HepG2 (cell line): ENCODE results near the gene BCLAF1. TPM values are rescaled to one million over a fixed set of nuclear protein-coding genes. Genes with fewer than 3 reads are reported as not detected.

Experiments used
- GMEB2 ChIP-seq: IDR thresholded peaks from 2 replicates; pipeline ENCODE4 v1.6.1; 2016; ENCODE audit warnings: missing biosample characterization, missing genetic modification reagents, low read depth
- HMGXB3 ChIP-seq: sonication (generic); formaldehyde crosslinking; IDR thresholded peaks from 2 replicates; pipeline ENCODE4 v1.4.0; 2020; ENCODE audit warnings: missing genetic modification reagents, borderline replicate concordance
- MTA3 ChIP-seq: sonication (generic); formaldehyde crosslinking; IDR thresholded peaks from 2 replicates; pipeline ENCODE4 v1.4.0; 2020; ENCODE audit warnings: missing genetic modification reagents
- PBX2 ChIP-seq: IDR thresholded peaks from 2 replicates; pipeline ENCODE4 v1.6.1; 2016; ENCODE audit warnings: control low read depth
- SNAPC2 ChIP-seq: sonication (generic); formaldehyde crosslinking; IDR thresholded peaks from 2 replicates; pipeline ENCODE4 v1.8.1; 2022; ENCODE audit warnings: mild to moderate bottlenecking, missing genetic modification reagents
- ZNF256 ChIP-seq: sonication (generic); formaldehyde crosslinking; conservative IDR thresholded peaks from 2 replicates; pipeline ENCODE4 v1.4.0; 2020; ENCODE audit warnings: missing genetic modification reagents
- ZNF362 ChIP-seq: sonication (generic); formaldehyde crosslinking; IDR thresholded peaks from 2 replicates; pipeline ENCODE4 v1.4.0; 2020; ENCODE audit warnings: missing genetic modification reagents, mild to moderate bottlenecking, borderline replicate concordance
- ZNF512B ChIP-seq: sonication (generic); formaldehyde crosslinking; IDR thresholded peaks from 2 replicates; pipeline ENCODE4 v1.5.1; 2020; ENCODE audit warnings: missing genetic modification reagents, mild to moderate bottlenecking, borderline replicate concordance
- ZNF678 ChIP-seq: sonication (generic); formaldehyde crosslinking; IDR thresholded peaks from 2 replicates; pipeline ENCODE4 v1.4.0; 2020; ENCODE audit warnings: mild to moderate bottlenecking, missing genetic modification reagents
- ZNF781 ChIP-seq: sonication (generic); formaldehyde crosslinking; IDR thresholded peaks from 2 replicates; pipeline ENCODE4 v1.5.1; 2020; ENCODE audit warnings: borderline replicate concordance, mild to moderate bottlenecking, missing genetic modification reagents; ENCODE audit errors: not compliant biosample characterization
- ZNF800 ChIP-seq: sonication (generic); formaldehyde crosslinking; IDR thresholded peaks from 2 replicates; pipeline ENCODE4 v1.4.0; 2020; ENCODE audit warnings: missing genetic modification reagents
- polyA plus RNA-seq, 8 experiments: library from polyadenylated mRNA; depleted of rRNA in 3 of 8; stranded (reverse) in 7 of 8; unstranded in 1 of 8; fragments of >200 nt; fragmentation: Illumina TruSeq in 4 of 8; extraction: Trizol in 4 of 8; gene quantifications; 2 replicates each; pipeline versions ENCODE4 v1.2.1 to v1.2.3, GENCODE V29; 2011 to 2016; ENCODE audit warnings: low read depth in 4 of 8, missing spikeins in 1 of 8, mixed read lengths in 1 of 8; ENCODE audit not compliant: insufficient read depth in 1 of 8
- total RNA-seq, 5 experiments: library from RNA; depleted of rRNA; stranded (reverse); fragments of >200 nt; fragmentation: Illumina TruSeq; extraction: Trizol; gene quantifications; 2 replicates each; pipeline ENCODE4 v1.2.3, GENCODE V29; 2016; ENCODE audit warnings: low read depth in 1 of 5

The BCLAF1 gene
- total and polyA plus RNA-seq, 2 of the 13 experiments (the other 11 are each of a cell fraction or from before 2014, with no cell fraction given) = 55.3 to 292 TPM

- TF ChIP-seq ZNF362 (CRISPR knock-in tag) (no peak), HMGXB3 (CRISPR knock-in tag) (no peak), GMEB2 (no peak), PBX2 (CRISPR knock-in tag) (no peak), SNAPC2 (CRISPR knock-in tag) (no peak), ZNF781 (CRISPR knock-in tag) (no peak), ZNF800 (CRISPR knock-in tag) (no peak), ZNF678 (CRISPR knock-in tag) (no peak), ZNF512B (CRISPR knock-in tag) (no peak), ZNF256 (CRISPR knock-in tag) (no peak), MTA3 (CRISPR knock-in tag) (no peak)
Observed at GRCh38 chr6:136232701-136233100, 56.9 kb downstream of the BCLAF1 start (continued).
